Lower leg skin (tissue), 3 donors: ENCODE results near the gene ACBD3.

Experiments used
- POLR2A ChIP-seq, 2 donors: fragments of 450-650 bp; IDR thresholded peaks; one replicate each; pipeline ENCODE4 v1.6.1; 2016 to 2017; ENCODE audit warnings: antibody characterized with exemption in 2 of 2, mild to moderate bottlenecking in 1 of 2, moderate library complexity in 1 of 2
- TF ChIP-seq, protein P1 (sequence below), 3 donors: fragments of 450-650 bp; IDR thresholded peaks; one replicate each; pipeline ENCODE4 v1.5.1; 2016; ENCODE audit warnings: antibody characterized with exemption in 3 of 3, mild to moderate bottlenecking in 3 of 3, moderate library complexity in 2 of 3

DNA sequence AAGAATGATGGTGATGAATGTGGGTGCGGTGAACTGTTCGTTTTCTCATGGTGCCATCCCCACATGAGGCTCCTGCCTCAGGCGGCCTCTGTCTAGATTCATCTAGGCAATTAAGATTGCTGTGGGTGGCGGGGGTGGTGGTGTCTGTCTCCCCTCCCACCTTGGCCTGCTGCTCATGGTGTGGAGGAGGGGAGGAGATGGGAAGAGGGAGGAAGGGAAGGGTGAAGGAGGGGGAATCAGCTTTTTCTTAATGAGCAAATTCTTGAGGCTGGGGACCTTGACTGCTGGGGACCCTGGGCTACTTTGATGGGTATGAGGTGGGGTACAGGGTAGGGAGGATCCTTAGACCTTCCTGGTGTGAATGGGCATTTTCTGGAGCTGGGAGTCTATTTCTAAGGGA lies 68.2 kb downstream of the ACBD3 start:
- TF ChIP-seq, protein P1, sequence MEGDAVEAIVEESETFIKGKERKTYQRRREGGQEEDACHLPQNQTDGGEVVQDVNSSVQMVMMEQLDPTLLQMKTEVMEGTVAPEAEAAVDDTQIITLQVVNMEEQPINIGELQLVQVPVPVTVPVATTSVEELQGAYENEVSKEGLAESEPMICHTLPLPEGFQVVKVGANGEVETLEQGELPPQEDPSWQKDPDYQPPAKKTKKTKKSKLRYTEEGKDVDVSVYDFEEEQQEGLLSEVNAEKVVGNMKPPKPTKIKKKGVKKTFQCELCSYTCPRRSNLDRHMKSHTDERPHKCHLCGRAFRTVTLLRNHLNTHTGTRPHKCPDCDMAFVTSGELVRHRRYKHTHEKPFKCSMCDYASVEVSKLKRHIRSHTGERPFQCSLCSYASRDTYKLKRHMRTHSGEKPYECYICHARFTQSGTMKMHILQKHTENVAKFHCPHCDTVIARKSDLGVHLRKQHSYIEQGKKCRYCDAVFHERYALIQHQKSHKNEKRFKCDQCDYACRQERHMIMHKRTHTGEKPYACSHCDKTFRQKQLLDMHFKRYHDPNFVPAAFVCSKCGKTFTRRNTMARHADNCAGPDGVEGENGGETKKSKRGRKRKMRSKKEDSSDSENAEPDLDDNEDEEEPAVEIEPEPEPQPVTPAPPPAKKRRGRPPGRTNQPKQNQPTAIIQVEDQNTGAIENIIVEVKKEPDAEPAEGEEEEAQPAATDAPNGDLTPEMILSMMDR (IDR thresholded peaks at IDR 0.05), result no peak
- TF ChIP-seq POLR2A (IDR thresholded peaks at IDR 0.05), result no peak
